ENCODE results near the gene WSCD2.
"Not testable (repeated sequence)": the region's sequence is repeated elsewhere in the genome, so short reads cannot be mapped to it uniquely, and the experiment has no call there.

The WSCD2 gene

DNA sequence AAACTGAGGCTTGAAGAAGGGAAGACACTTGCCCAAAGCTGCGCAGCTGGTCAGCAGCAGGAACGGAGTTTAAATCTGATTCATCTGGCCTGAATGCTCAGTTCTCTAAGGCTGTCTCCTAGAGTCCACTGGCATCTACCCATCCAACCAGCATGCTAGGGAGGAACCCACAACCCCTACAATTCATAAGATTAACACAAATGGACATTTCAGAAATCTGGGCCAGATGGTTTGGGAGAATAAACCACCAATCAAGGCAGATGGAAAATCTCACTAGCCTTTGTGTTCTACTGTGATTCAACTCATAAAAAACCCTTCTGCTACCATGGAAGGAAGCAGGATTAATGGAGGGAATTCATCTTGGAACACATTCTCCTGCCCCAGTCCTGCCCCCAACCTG lies 67.8 kb downstream of the WSCD2 start:
- Mint-ChIP-seq H3K36me3 (ENCODE audit: low read depth) (no peaks in the 10 kb centered on the region), H3K27me3 (ENCODE audit: low read depth) (no peaks in the 10 kb centered on the region), H3K4me1 (ENCODE audit: low read depth) (no peaks in the 10 kb centered on the region), H3K4me3 (no peak overlapping the region), H3K27ac (no peak overlapping the region), H3K9me3 (no peaks in the 10 kb centered on the region)

- H3K9me3 Mint-ChIP-seq = no peaks in the 10 kb centered on the region
- H3K36me3 Mint-ChIP-seq (ENCODE audit: low read depth) = no peaks in the 10 kb centered on the region
- no peak overlapping the region for H3K27ac Mint-ChIP-seq
- H3K4me1 Mint-ChIP-seq (ENCODE audit: low read depth) = no peaks in the 10 kb centered on the region
- no peaks in the 10 kb centered on the region for H3K27me3 Mint-ChIP-seq (ENCODE audit: low read depth)
- H3K4me3 Mint-ChIP-seq = no peak overlapping the region
Observed at GRCh38 chr12:108198043-108198442, 69.0 kb downstream of the WSCD2 start.

DNA sequence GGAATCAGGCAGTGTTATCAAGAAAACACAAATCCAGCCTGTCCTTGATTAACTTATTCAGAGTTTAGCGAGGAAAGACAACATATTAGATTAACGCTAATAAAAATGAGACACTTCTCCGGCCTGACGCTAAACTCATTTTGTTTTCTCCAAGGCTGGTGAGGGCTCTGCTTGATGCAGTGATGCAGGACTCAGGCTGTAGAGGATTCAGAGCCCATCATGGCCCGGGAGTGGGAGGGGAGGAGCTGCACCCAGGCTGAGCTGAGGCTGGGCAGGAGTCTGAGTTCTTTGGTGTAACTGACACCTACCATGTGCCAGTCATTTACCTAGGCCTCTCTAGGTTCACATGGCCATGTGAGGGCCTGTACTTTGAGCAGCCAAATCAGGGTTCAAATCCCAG lies 70.0 kb downstream of the WSCD2 start:
- Mint-ChIP-seq H3K36me3 (ENCODE audit: low read depth) (no peaks in the 10 kb centered on the region), H3K4me3 (no peak overlapping the region), H3K4me1 (ENCODE audit: low read depth) (no peaks in the 10 kb centered on the region), H3K27me3 (ENCODE audit: low read depth) (no peaks in the 10 kb centered on the region), H3K9me3 (no peaks in the 10 kb centered on the region), H3K27ac (no peak overlapping the region)

DNA sequence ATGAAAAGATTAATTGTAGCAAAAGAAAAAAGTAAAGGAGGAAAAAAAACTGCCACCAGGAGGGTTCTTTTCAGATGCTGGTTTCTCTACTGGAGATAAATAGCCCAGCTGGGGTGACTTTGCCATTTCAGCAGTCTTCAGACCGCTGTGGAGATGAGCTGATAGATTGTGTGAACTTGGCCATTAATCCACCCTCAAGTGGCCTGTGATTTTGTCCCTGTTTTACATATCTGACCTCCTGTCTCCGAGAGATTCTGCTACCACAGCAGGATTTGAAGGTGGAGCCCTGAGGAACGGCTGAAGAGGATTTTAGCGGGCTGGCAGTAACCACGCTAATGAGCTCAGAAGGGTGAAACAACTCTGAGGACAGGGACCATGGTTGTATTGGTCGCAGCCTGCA lies 72.7 kb downstream of the WSCD2 start:
- Mint-ChIP-seq H3K36me3 (ENCODE audit: low read depth) (no peaks in the 10 kb centered on the region), H3K4me3 (no peak overlapping the region), H3K9me3 (no peaks in the 10 kb centered on the region), H3K4me1 (ENCODE audit: low read depth) (no peaks in the 10 kb centered on the region), H3K27me3 (ENCODE audit: low read depth) (no peaks in the 10 kb centered on the region), H3K27ac (no peak overlapping the region)

GRCh38 chr12:108204117-108204987 lies 75.3 kb downstream of the WSCD2 start:
- no peaks in the 10 kb centered on the region for H3K4me1 Mint-ChIP-seq (ENCODE audit: low read depth)
- H3K36me3 Mint-ChIP-seq (ENCODE audit: low read depth) = no peaks in the 10 kb centered on the region
- H3K9me3 Mint-ChIP-seq = no peaks in the 10 kb centered on the region
- H3K27me3 Mint-ChIP-seq (ENCODE audit: low read depth) = no peaks in the 10 kb centered on the region
- H3K4me3 Mint-ChIP-seq = no peak overlapping the region
- H3K27ac Mint-ChIP-seq = no peak overlapping the region

DNA sequence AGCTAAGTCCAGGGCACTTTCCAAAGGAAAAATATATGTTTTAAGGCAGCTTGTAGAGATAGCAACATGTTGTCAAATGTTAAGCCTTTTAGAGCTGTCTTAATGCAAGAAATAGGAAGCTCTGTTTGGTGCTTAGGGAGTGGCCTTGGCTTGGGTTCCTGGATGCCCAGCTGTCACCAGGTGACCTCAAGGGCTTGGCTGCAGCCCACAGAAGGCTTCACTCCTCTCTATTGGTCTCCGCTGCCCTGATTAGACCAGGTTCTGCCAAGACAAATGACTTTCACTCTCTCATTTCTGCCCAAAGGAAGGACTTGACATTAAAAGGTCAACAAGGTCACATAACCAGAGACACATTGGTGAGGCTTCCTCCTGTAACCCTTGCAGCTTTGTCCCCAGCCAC lies 76.8 kb downstream of the WSCD2 start:
- no peak overlapping the region for H3K27ac Mint-ChIP-seq
- H3K9me3 Mint-ChIP-seq = no peaks in the 10 kb centered on the region
- H3K4me3 Mint-ChIP-seq = no peak overlapping the region
- H3K27me3 Mint-ChIP-seq (ENCODE audit: low read depth) = no peaks in the 10 kb centered on the region
- H3K4me1 Mint-ChIP-seq (ENCODE audit: low read depth) = no peaks in the 10 kb centered on the region
- no peaks in the 10 kb centered on the region for H3K36me3 Mint-ChIP-seq (ENCODE audit: low read depth)

GRCh38 chr12:108207791-108208730 lies 79.0 kb downstream of the WSCD2 start:
- Mint-ChIP-seq H3K9me3 (no peaks in the 10 kb centered on the region), H3K4me1 (ENCODE audit: low read depth) (no peaks in the 10 kb centered on the region), H3K27ac (no peak overlapping the region), H3K36me3 (ENCODE audit: low read depth) (no peaks in the 10 kb centered on the region), H3K27me3 (ENCODE audit: low read depth) (no peaks in the 10 kb centered on the region), H3K4me3 (no peak overlapping the region)

- H3K4me1 Mint-ChIP-seq (ENCODE audit: low read depth) = no peaks in the 10 kb centered on the region
- no peaks in the 10 kb centered on the region for H3K27me3 Mint-ChIP-seq (ENCODE audit: low read depth)
- no peak overlapping the region for H3K4me3 Mint-ChIP-seq
- H3K36me3 Mint-ChIP-seq (ENCODE audit: low read depth) = no peaks in the 10 kb centered on the region
- H3K27ac Mint-ChIP-seq = no peak overlapping the region
- H3K9me3 Mint-ChIP-seq = no peaks in the 10 kb centered on the region
Observed at GRCh38 chr12:108210001-108210400, 80.9 kb downstream of the WSCD2 start.

DNA sequence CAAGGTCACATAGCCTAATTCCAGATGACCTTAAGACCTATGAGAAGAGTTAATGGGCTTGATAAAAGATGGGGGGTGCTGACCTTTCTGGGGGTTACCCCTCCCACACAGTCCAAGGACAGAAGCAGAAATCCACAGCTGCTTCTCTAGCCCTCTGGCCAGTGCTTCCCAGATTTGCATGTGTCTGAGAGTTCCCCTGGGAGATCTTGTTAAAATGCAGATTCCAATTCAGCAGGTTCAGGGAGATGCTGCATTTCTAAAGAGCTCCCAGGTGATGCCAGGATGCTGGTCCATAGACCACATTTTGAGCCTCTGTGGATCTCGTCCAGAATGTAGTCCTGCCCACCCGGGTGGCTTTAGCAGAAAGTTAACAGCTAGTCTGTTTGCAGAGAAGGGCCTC lies 82.1 kb downstream of the WSCD2 start:
- Mint-ChIP-seq H3K9me3 (no peaks in the 10 kb centered on the region), H3K27me3 (ENCODE audit: low read depth) (no peaks in the 10 kb centered on the region), H3K27ac (no peak overlapping the region), H3K36me3 (ENCODE audit: low read depth) (no peaks in the 10 kb centered on the region), H3K4me1 (ENCODE audit: low read depth) (no peaks in the 10 kb centered on the region), H3K4me3 (no peak overlapping the region)

- H3K4me1 Mint-ChIP-seq (ENCODE audit: low read depth) = no peaks in the 10 kb centered on the region
- H3K4me3 Mint-ChIP-seq = no peak overlapping the region
- H3K36me3 Mint-ChIP-seq (ENCODE audit: low read depth) = no peaks in the 10 kb centered on the region
- no peaks in the 10 kb centered on the region for H3K9me3 Mint-ChIP-seq
- no peak overlapping the region for H3K27ac Mint-ChIP-seq
- H3K27me3 Mint-ChIP-seq (ENCODE audit: low read depth) = no peaks in the 10 kb centered on the region
Observed at GRCh38 chr12:108213871-108214445, 84.9 kb downstream of the WSCD2 start.

DNA sequence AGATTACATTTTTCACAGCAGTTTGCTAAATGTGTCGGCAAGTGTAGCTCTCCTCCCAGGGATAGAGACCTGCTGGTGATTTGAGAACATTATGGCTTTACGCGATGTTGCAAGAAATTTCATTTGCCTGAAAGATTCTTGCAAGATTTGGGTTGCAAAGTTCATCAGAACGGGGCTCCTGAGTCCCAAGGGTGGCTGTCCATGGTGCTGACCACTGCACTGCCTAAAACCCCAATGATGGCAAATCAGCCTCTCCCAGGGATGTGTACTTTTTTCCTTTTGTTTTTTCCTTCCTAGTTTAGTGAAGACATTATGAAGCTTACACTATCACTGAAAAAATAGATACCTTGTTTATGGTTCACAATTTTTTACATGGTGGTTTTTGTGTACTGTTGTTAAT lies 85.4 kb downstream of the WSCD2 start:
- no peak overlapping the region for H3K27ac Mint-ChIP-seq
- no peaks in the 10 kb centered on the region for H3K4me1 Mint-ChIP-seq (ENCODE audit: low read depth)
- H3K27me3 Mint-ChIP-seq (ENCODE audit: low read depth) = no peaks in the 10 kb centered on the region
- no peaks in the 10 kb centered on the region for H3K36me3 Mint-ChIP-seq (ENCODE audit: low read depth)
- no peaks in the 10 kb centered on the region for H3K9me3 Mint-ChIP-seq
- no peak overlapping the region for H3K4me3 Mint-ChIP-seq

GRCh38 chr12:108215458-108215857 lies 86.4 kb downstream of the WSCD2 start:
- no peaks in the 10 kb centered on the region for H3K36me3 Mint-ChIP-seq (ENCODE audit: low read depth)
- H3K27me3 Mint-ChIP-seq (ENCODE audit: low read depth) = no peaks in the 10 kb centered on the region
- no peaks in the 10 kb centered on the region for H3K9me3 Mint-ChIP-seq
- H3K4me1 Mint-ChIP-seq (ENCODE audit: low read depth) = no peaks in the 10 kb centered on the region
- no peak overlapping the region for H3K4me3 Mint-ChIP-seq
- H3K27ac Mint-ChIP-seq = no peak overlapping the region

DNA sequence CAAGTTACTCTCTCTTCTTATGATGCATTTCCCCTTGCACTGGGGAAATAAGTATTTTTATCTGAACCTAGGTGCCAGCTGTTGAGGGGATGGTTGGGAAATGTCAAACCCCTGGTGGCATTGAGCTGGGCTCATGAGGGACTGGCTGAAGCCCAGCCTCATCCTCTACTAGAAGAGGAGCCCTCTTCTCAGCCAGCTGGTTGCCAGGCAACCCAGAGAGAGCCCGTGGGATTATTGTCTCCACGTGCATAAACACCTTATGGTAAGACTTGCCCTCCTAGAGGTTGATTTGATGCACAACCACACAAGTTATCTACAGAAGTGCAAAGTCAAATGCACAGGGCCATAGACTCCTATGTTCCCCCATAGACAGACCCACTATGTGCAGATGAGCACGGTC lies 89.8 kb downstream of the WSCD2 start:
- Mint-ChIP-seq H3K4me1 (ENCODE audit: low read depth) (no peaks in the 10 kb centered on the region), H3K4me3 (no peak overlapping the region), H3K36me3 (ENCODE audit: low read depth) (no peaks in the 10 kb centered on the region), H3K27me3 (ENCODE audit: low read depth) (no peaks in the 10 kb centered on the region), H3K9me3 (no peaks in the 10 kb centered on the region), H3K27ac (no peak overlapping the region)

DNA sequence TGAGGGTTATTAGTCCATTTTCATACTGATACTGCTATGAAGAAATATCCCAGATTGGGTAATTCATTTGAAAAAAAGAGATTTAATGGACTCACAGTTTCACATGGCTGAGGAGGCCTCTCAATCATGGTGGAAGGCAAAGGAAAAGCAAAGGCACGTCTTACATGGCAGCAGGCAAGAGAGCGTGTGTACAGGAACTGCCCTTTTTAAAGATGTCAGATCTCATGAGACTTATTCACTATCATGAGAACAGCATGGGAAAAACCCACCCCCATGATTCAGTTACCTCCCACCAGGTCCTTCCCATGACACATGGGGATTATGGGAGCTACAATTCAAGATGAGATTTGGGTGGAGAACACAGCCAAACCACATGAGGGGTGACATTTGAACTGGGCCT lies 96.0 kb downstream of the WSCD2 start:
- H3K4me3 Mint-ChIP-seq; H3K36me3 Mint-ChIP-seq (ENCODE audit: low read depth); H3K4me1 Mint-ChIP-seq (ENCODE audit: low read depth); H3K27me3 Mint-ChIP-seq (ENCODE audit: low read depth); H3K27ac Mint-ChIP-seq; H3K9me3 Mint-ChIP-seq: not testable (repeated sequence)

GRCh38 chr12:108226866-108227265 lies 97.8 kb downstream of the WSCD2 start:
- no peaks in the 10 kb centered on the region for H3K4me1 Mint-ChIP-seq (ENCODE audit: low read depth)
- H3K4me3 Mint-ChIP-seq = no peak overlapping the region
- peaks cover 6% of the 10 kb centered on the region for H3K27me3 Mint-ChIP-seq (ENCODE audit: low read depth)
- no peaks in the 10 kb centered on the region for H3K36me3 Mint-ChIP-seq (ENCODE audit: low read depth)
- no peak overlapping the region for H3K27ac Mint-ChIP-seq
- no peaks in the 10 kb centered on the region for H3K9me3 Mint-ChIP-seq
